ENCODE results near the gene GTF2B. TPM values are rescaled to one million over a fixed set of nuclear protein-coding genes. Genes with fewer than 3 reads are reported as not detected.
"Not testable (repeated sequence)": the region's sequence is repeated elsewhere in the genome, so short reads cannot be mapped to it uniquely, and the experiment has no call there.

Gene GTF2B
- total RNA-seq, 1 donor from 2014 or later, result 42.2 TPM

DNA sequence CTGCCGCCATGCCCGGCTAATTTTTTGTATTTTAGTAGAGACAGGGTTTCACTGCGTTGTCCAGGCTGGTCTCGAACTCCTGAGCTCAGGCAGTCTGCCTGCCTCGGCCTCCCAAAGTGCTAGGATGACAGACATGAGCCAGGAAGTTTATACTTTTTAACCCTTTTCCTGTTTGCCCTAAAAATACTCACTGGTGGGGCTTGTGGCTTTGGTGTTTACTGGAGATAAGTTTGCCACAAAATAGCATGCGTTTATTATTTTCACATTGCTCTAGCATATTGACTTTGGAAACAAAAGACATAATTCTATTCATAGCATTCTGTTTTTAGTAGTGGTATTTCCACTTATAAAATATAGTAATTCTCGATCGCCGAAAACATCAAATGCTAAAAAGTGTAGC, 19.8 kb upstream of the GTF2B start:
- peaks cover 14% of the 10 kb centered on the region for H3K9me3 Mint-ChIP-seq
- intact Hi-C loops (cut with micrococcal nuclease), result no loop called here
- H3K36me3 Mint-ChIP-seq (ENCODE audit: low read depth), result peaks cover 10% of the 10 kb centered on the region
- peaks cover 2% of the 10 kb centered on the region for H3K27me3 Mint-ChIP-seq (ENCODE audit: low read depth)
- H3K4me1 Mint-ChIP-seq (ENCODE audit: low read depth), result no peaks in the 10 kb centered on the region
- H3K4me3 Mint-ChIP-seq (ENCODE audit: low read depth), result no peak overlapping the region
- no peak for DNase-seq (ENCODE audit: low spot score)
- H3K27ac Mint-ChIP-seq, result no peak overlapping the region

DNA sequence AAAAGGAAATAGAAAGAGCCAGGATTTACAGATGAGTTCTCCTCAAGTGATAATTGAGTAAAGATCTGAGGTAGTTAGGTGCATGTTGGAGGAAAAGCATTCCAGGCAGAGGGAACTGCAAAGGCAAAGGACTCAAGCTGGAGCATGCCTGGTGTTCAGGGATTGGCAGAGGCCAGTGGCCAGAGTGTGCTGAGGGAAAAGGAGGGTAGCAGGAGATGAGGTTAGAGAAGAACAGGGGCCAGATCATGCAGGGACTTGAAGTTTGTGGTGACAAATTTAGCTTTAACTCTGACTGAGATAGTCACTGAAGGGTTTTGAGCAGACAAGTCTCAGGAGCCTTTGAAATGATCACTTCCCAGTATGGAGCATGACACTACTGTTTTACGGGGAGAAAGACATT, 19.0 kb upstream of the GTF2B start:
- intact Hi-C loops (cut with micrococcal nuclease), result no loop called here
- H3K9me3 Mint-ChIP-seq, result peaks cover 7% of the 10 kb centered on the region
- DNase-seq (ENCODE audit: low spot score), result no peak
- H3K4me1 Mint-ChIP-seq (ENCODE audit: low read depth), result no peaks in the 10 kb centered on the region
- no peak overlapping the region for H3K27ac Mint-ChIP-seq
- peaks cover 2% of the 10 kb centered on the region for H3K36me3 Mint-ChIP-seq (ENCODE audit: low read depth)
- no peak overlapping the region for H3K4me3 Mint-ChIP-seq (ENCODE audit: low read depth)
- H3K27me3 Mint-ChIP-seq (ENCODE audit: low read depth), result peaks cover 2% of the 10 kb centered on the region

DNA sequence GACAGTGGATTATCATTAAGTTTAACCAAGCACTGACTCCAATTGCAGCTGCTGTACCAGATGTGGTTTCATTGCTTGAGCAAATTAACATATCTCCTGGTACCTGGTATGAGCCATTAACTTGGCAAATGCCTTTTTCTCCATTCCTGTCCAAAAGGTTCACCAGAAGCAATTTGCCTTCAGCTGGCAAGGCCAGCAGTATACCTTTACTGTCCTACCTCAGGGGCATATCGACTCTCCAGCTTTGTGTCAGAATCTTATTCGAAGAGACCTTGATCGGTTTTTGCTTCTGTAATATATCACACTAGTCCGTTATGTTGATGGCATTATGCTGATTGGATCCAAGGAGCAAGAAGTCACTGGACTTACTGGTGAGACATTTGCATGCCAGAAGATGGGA, 9.5 kb upstream of the GTF2B start:
- intact Hi-C loops (cut with micrococcal nuclease), result no loop called here
- no peak overlapping the region for H3K4me3 Mint-ChIP-seq (ENCODE audit: low read depth)
- H3K36me3 Mint-ChIP-seq (ENCODE audit: low read depth), result no peaks in the 10 kb centered on the region
- no peaks in the 10 kb centered on the region for H3K9me3 Mint-ChIP-seq
- H3K27me3 Mint-ChIP-seq (ENCODE audit: low read depth), result peaks cover 4% of the 10 kb centered on the region
- H3K27ac Mint-ChIP-seq, result no peak overlapping the region
- H3K4me1 Mint-ChIP-seq (ENCODE audit: low read depth), result no peaks in the 10 kb centered on the region
- DNase-seq (ENCODE audit: low spot score), result no peak

- no peak overlapping the region for H3K27ac Mint-ChIP-seq
- H3K36me3 Mint-ChIP-seq (ENCODE audit: low read depth), result no peaks in the 10 kb centered on the region
- H3K4me3 Mint-ChIP-seq (ENCODE audit: low read depth), result no peak overlapping the region
- no peak for DNase-seq (ENCODE audit: low spot score)
- intact Hi-C loops (cut with micrococcal nuclease), result no loop called here
- peaks cover 7% of the 10 kb centered on the region for H3K27me3 Mint-ChIP-seq (ENCODE audit: low read depth)
- H3K4me1 Mint-ChIP-seq (ENCODE audit: low read depth), result peaks cover 5% of the 10 kb centered on the region
- H3K9me3 Mint-ChIP-seq, result peaks cover 5% of the 10 kb centered on the region
These were observed 5.8 kb upstream of the GTF2B start for GRCh38 chr1:88897070-88897730.

GRCh38 chr1:88892357-88892877, 1.1 kb upstream of the GTF2B start:
- Mint-ChIP-seq H3K4me3 (ENCODE audit: low read depth) (peak overlapping the region; percentile 97), H3K4me1 (ENCODE audit: low read depth) (peaks cover 37% of the 10 kb centered on the region), H3K27me3 (ENCODE audit: low read depth) (peaks cover 2% of the 10 kb centered on the region), H3K9me3 (peaks cover 8% of the 10 kb centered on the region), H3K36me3 (ENCODE audit: low read depth) (peaks cover 15% of the 10 kb centered on the region), H3K27ac (peak overlapping the region; percentile 96)
- intact Hi-C loops (cut with micrococcal nuclease), result loop anchor here (5.0 kb wide), 3 partner anchors 90 to 1105 kb away; partner anchors contain the start of genes LRRC8B and ZNF326
- peak; percentile 15 for DNase-seq (ENCODE audit: low spot score)

DNA sequence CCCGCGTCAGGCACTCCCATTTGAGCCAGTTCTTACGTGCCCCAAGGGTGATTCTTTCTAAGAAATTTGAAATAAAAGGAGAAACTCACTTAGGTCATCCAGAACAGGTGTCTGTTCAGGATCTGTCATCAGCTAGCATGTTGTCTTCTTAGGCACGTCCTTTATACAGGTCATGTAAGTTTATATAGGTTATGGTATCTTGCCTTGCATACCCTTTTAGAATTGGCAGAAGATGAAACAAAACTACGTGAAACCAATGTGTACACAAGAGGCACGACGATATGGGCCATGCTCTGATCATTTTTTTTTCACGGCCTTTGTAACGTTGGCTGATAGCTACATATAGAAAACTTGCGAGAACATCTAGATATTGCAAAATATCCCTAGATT, 579 bp upstream of the GTF2B start:
- H3K27ac Mint-ChIP-seq, result peak overlapping the region; percentile 96
- H3K4me3 Mint-ChIP-seq (ENCODE audit: low read depth), result peak overlapping the region; percentile 97
- no peak for DNase-seq (ENCODE audit: low spot score)
- peaks cover 2% of the 10 kb centered on the region for H3K27me3 Mint-ChIP-seq (ENCODE audit: low read depth)
- H3K4me1 Mint-ChIP-seq (ENCODE audit: low read depth), result peaks cover 37% of the 10 kb centered on the region
- H3K36me3 Mint-ChIP-seq (ENCODE audit: low read depth), result peaks cover 19% of the 10 kb centered on the region
- peaks cover 8% of the 10 kb centered on the region for H3K9me3 Mint-ChIP-seq
- intact Hi-C loops (cut with micrococcal nuclease), result loop anchor here (1.0 to 5.0 kb wide), 5 partner anchors 23 to 1105 kb away; partner anchors contain the start of genes LRRC8B, PKN2 and ZNF326

DNA sequence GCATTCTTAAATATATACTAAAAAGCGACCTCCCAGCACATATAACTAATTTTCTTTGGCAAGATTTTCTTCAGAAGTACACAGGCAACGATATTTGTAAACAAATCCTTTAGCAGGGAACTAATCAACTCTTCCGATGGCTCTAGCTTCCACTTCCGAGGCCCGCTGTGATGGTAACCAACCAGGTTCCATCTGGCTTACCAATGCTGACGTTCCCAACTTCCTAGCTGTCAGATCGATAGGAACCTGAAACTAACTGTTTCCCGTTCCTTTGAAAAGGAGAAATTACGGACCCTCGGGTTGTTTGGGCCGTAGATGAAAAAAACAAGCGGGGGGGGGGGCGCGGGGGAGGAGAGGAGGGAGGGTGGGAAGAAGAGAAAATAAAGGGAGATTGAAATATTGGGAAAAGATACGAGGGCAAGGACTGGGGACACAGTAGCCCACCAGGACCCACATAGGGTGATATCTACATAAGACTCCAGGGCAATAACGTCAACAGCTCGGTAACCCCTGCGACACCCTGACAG, 513 bp downstream of the GTF2B start:
- peaks cover 37% of the 10 kb centered on the region for H3K4me1 Mint-ChIP-seq (ENCODE audit: low read depth)
- peak; percentile 20 for DNase-seq (ENCODE audit: low spot score)
- peak overlapping the region; percentile 97 for H3K4me3 Mint-ChIP-seq (ENCODE audit: low read depth)
- H3K27me3 Mint-ChIP-seq (ENCODE audit: low read depth), result peaks cover 2% of the 10 kb centered on the region
- H3K36me3 Mint-ChIP-seq (ENCODE audit: low read depth), result peaks cover 25% of the 10 kb centered on the region
- intact Hi-C loops (cut with micrococcal nuclease), result loop anchor here (1.0 to 5.0 kb wide), 5 partner anchors 22 to 1106 kb away; partner anchors contain the start of genes LRRC8B, PKN2 and ZNF326
- peak overlapping the region; percentile 96 for H3K27ac Mint-ChIP-seq
- peaks cover 8% of the 10 kb centered on the region for H3K9me3 Mint-ChIP-seq

- Mint-ChIP-seq H3K9me3 (peaks cover 8% of the 10 kb centered on the region), H3K4me3 (ENCODE audit: low read depth) (peak overlapping the region; percentile 97), H3K27ac (peak overlapping the region; percentile 96), H3K4me1 (ENCODE audit: low read depth) (peaks cover 37% of the 10 kb centered on the region), H3K27me3 (ENCODE audit: low read depth) (peaks cover 2% of the 10 kb centered on the region), H3K36me3 (ENCODE audit: low read depth) (peaks cover 26% of the 10 kb centered on the region)
- intact Hi-C loops (cut with micrococcal nuclease), result loop anchor here (2.0 to 5.0 kb wide), 4 partner anchors 21 to 1107 kb away; partner anchors contain the start of genes LRRC8B and ZNF326
- DNase-seq (ENCODE audit: low spot score), result no peak
These were observed 1.2 kb downstream of the GTF2B start for GRCh38 chr1:88890131-88890530.

DNA sequence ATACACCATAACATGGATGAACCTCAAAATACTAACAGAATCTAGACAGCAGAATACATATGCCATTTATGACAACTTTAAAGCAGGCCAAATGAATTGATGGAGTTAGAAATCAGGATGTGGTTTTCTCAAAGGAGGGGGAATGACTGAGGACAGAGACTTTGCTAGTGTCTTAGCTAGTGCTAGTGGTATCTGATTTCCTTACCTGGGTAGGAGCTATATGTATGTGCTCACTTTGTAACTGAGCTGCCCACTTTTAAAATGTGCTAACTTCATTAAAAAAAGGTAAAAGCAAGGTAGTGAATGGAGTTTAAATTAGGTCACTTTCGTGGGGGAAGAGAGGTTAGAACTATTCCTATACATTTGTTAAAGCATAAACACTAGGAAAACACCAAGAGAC, 2.6 kb downstream of the GTF2B start:
- Mint-ChIP-seq H3K27ac (peak overlapping the region; percentile 36), H3K27me3 (ENCODE audit: low read depth) (no peaks in the 10 kb centered on the region), H3K4me3 (ENCODE audit: low read depth) (peak overlapping the region; percentile 61), H3K36me3 (ENCODE audit: low read depth) (peaks cover 38% of the 10 kb centered on the region), H3K4me1 (ENCODE audit: low read depth) (peaks cover 40% of the 10 kb centered on the region), H3K9me3 (peaks cover 8% of the 10 kb centered on the region)
- intact Hi-C loops (cut with micrococcal nuclease), result no loop called here
- no peak for DNase-seq (ENCODE audit: low spot score)

DNA sequence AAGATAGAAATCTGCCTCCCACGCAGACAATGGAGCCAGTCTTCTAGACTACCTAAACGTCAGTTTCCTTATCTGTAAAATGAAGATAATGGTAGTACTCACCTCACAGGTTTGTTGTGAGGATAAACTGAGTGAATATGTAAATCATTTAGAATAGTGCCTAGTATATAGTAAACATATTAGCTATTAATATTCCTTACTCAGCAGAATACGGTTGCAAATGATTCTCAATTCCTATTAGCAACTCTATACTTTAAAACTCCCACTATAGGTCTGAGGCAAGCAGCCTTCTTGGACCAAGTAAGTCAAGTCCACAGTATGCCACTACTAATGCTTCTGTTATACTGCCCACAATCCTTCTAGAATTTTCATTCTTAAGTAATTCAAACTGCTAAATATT, 5.4 kb downstream of the GTF2B start:
- Mint-ChIP-seq H3K4me3 (ENCODE audit: low read depth) (no peak overlapping the region), H3K27ac (no peak overlapping the region), H3K36me3 (ENCODE audit: low read depth) (peaks cover 56% of the 10 kb centered on the region), H3K9me3 (no peaks in the 10 kb centered on the region), H3K27me3 (ENCODE audit: low read depth) (no peaks in the 10 kb centered on the region), H3K4me1 (ENCODE audit: low read depth) (peaks cover 41% of the 10 kb centered on the region)
- intact Hi-C loops (cut with micrococcal nuclease), result no loop called here
- DNase-seq (ENCODE audit: low spot score), result no peak

DNA sequence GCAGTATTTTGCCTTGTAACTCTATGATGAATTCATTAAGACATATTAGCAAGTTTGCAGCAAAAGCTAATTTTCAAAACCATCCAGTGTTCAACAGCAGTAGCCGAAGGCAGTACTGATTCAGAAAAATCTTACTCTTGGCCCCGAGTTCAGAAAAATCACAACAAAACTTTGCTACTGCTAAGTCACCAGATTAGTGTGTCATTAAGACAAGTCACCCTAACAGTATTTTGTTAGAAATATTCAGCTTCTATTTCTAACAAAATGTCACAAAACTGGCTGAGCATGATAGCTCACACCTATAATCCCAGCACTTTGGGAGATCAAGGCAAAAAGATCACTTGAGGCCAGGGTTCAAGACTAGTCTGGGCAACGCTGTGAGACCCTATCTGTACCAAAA, 8.2 kb downstream of the GTF2B start:
- H3K27me3 Mint-ChIP-seq (ENCODE audit: low read depth), result no peaks in the 10 kb centered on the region
- no peak overlapping the region for H3K27ac Mint-ChIP-seq
- H3K4me3 Mint-ChIP-seq (ENCODE audit: low read depth), result no peak overlapping the region
- no peak for DNase-seq (ENCODE audit: low spot score)
- intact Hi-C loops (cut with micrococcal nuclease), result no loop called here
- no peaks in the 10 kb centered on the region for H3K9me3 Mint-ChIP-seq
- H3K4me1 Mint-ChIP-seq (ENCODE audit: low read depth), result peaks cover 26% of the 10 kb centered on the region
- H3K36me3 Mint-ChIP-seq (ENCODE audit: low read depth), result peaks cover 57% of the 10 kb centered on the region

DNA sequence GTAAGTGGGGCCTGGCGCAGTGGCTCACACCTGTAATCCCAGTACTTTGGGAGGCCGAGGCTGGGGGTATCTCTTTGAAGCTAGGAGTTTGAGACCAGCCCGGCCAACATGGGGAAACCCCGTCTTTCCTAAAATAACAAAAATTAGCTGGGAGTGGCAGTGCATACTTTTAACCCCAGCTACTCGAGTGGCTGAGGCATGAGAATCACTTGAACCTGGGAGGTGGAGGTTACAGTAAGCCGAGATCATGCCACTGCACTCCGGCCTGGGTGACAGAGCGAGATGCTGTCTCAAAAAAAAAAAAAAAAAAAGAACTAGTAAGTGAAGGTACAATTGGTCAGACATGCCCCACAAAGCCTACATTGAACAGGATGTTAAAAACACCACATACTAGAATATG, 10.7 kb downstream of the GTF2B start:
- DNase-seq (ENCODE audit: low spot score); H3K27ac Mint-ChIP-seq; H3K27me3 Mint-ChIP-seq (ENCODE audit: low read depth); H3K9me3 Mint-ChIP-seq; H3K4me3 Mint-ChIP-seq (ENCODE audit: low read depth); intact Hi-C loops (cut with micrococcal nuclease): not testable (repeated sequence)
- peaks cover 20% of the 10 kb centered on the region for H3K4me1 Mint-ChIP-seq (ENCODE audit: low read depth)
- peaks cover 39% of the 10 kb centered on the region for H3K36me3 Mint-ChIP-seq (ENCODE audit: low read depth)

DNA sequence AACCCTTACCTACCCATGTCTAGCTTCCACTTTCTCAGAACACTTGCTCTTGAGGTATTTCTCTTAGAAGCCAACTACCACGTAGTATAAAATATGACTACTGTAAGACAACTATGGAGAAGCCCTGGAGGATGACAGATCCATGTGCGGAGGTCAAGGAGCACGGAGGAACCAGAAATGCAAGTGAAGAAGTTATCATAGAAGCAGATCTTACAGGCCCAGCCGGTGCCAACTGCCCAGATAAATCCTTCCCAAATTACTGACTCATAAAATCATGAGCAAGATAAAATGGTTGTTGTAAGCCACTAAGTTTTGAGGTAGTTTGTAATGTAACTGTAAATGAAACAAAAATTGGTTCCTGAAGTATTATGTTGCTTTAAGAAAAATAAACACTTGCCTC, 12.6 kb downstream of the GTF2B start:
- peaks cover 36% of the 10 kb centered on the region for H3K36me3 Mint-ChIP-seq (ENCODE audit: low read depth)
- H3K27ac Mint-ChIP-seq, result no peak overlapping the region
- no peak for DNase-seq (ENCODE audit: low spot score)
- no peaks in the 10 kb centered on the region for H3K27me3 Mint-ChIP-seq (ENCODE audit: low read depth)
- intact Hi-C loops (cut with micrococcal nuclease), result loop anchor here (5.0 kb wide), 1 partner anchor 76 kb away; no protein-coding TSS in a partner anchor
- H3K4me1 Mint-ChIP-seq (ENCODE audit: low read depth), result peaks cover 26% of the 10 kb centered on the region
- no peak overlapping the region for H3K4me3 Mint-ChIP-seq (ENCODE audit: low read depth)
- no peaks in the 10 kb centered on the region for H3K9me3 Mint-ChIP-seq

Measured in activated T-helper 2 cell treated with anti-CD3 and anti-CD28 coated beads, Interferon-gamma antibody, Interleukin-2, Interleukin-4, amounts not matched to agents 10 μg/mL and 5 μg/mL and 100 μg/mL, durations not matched to agents 14 hours and 24 hours and 36 hours (primary cell).